Uterus (tissue), 2 donors: Measurements from ENCODE around the gene BCR.

Experiments
- POLR2A ChIP-seq, 2 donors: fragments of 450-650 bp; IDR thresholded peaks; one replicate each; pipeline ENCODE4 v1.6.1; 2016; ENCODE audit warnings: antibody characterized with exemption in 2 of 2, mild to moderate bottlenecking in 1 of 2, moderate library complexity in 1 of 2
- TF ChIP-seq, protein P1 (sequence below), 4 experiments: fragments of 200-600 bp in 2 of 4; fragments of 450-650 bp in 2 of 4; sonication (generic) in 2 of 4; IDR thresholded peaks; one replicate each; pipeline ENCODE4 v1.5.1; 2016 to 2019; ENCODE audit warnings: antibody characterized with exemption in 4 of 4, mild to moderate bottlenecking in 2 of 4, moderate library complexity in 1 of 4

DNA sequence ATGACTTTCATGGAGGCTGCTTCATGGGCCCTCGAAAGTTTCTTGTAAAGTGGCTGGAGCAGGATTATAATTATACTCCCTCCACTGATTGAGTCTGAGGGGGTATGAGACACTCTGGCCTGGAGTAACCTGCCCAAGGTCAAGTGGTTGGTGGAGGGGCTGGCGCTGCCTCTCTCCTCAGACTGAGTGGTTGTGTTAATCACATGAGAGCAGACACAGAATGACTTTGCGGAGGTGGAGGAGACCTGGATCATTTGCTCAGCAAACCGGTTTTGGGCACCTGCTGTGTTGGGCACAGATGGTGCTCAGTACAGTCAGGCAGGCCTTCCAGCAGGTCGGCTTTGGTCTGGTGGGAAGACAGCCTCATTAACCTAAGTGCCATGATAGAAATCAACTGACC, 11.8 kb downstream of the BCR start:
- TF ChIP-seq, protein P1, sequence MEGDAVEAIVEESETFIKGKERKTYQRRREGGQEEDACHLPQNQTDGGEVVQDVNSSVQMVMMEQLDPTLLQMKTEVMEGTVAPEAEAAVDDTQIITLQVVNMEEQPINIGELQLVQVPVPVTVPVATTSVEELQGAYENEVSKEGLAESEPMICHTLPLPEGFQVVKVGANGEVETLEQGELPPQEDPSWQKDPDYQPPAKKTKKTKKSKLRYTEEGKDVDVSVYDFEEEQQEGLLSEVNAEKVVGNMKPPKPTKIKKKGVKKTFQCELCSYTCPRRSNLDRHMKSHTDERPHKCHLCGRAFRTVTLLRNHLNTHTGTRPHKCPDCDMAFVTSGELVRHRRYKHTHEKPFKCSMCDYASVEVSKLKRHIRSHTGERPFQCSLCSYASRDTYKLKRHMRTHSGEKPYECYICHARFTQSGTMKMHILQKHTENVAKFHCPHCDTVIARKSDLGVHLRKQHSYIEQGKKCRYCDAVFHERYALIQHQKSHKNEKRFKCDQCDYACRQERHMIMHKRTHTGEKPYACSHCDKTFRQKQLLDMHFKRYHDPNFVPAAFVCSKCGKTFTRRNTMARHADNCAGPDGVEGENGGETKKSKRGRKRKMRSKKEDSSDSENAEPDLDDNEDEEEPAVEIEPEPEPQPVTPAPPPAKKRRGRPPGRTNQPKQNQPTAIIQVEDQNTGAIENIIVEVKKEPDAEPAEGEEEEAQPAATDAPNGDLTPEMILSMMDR (IDR thresholded peaks at IDR 0.05): no peak
- no peak for TF ChIP-seq POLR2A (IDR thresholded peaks at IDR 0.05)
